Amygdala (tissue), 56 donors: ENCODE data around the gene SLC7A7.
"Not testable (repeated sequence)": the region's sequence is repeated elsewhere in the genome, so short reads cannot be mapped to it uniquely, and the experiment has no call there.

Experiments used
- DNase-seq, 56 donors: peaks; one replicate each; lab custom pipeline; 2025; lab: John Stamatoyannopoulos, UW

SLC7A7 gene

DNA sequence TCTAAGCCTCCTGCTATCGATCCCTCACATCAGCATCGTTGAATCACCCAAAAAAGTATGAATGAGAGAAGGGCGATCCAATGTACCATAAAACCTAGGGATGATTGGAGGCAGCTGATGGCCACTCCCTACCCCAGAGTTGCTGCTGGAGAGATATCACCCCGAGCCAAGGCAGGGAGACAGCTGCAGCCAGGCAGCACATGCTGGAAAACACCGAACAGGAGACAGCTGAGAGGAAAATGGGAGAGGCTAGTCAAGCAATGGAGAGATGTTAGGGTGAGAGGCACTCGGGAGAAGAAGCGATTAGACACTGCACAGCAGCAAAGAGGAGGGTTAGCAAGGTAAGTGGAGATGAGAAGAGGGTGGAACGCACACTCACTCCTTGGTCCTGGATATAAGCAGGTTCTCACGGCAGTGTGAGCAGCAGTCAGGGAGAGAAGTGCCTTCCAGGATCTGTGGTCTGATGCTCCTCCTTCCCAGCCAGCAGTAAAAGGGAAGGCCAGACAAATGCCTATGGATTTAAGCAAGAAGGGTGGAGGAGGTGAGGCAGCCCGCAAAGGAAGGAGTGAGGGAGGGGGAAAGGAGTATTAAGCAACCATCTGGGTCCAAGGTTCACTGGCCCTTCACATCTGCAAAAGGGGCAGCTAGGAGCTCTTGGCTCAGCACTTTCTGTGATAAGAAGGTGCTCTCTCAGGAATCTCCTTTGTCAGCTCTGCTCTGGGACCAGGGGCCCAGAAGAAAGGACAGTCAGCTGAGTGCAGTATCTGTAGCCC is at the start of gene SLC7A7:
Gene SLC7A7 (minus strand): TSS at position 495 of the 773 bp plus-strand sequence. CDS start 2,037 bp downstream, outside the sequence.
- no peak for DNase-seq

DNA sequence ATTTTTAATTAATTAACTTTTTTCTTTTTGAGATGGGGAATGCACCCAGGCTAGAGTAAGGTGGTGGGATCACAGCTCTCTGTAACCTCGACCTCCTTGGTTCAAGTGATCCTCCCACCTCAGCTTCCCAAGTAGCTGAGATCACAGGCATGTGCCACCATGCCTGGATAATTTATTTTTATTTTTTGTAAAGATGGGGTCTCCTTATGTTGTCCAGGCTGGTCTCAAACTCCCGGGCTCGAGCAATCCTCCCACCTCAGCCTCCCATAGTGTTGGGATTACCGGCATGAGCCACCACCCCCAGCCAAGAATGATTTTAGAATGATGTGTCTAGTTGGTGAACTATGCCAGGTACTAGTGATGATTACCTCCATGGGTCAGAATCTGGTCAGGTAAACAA is 49.7 kb upstream of the SLC7A7 start:
- no peak for DNase-seq

DNA sequence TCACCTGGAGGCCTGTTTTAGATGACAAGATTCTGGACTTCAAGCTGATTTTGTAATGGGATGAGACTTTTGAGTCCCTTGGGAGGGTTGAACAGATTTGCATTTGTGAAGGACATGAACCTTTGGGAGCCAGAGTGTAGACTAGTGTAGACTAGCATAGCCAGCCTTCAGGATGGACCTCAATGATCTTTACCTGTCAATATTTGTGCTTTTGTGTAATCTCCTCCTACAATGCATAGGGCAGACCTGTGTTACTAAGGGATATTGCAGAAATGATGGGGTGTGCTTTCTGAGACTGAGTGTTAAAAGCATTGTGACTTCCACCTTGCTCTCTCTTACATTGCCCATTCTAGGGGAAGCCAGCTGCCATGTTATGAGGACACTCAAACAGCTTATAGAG is 46.4 kb upstream of the SLC7A7 start:
- no peak for DNase-seq

DNA sequence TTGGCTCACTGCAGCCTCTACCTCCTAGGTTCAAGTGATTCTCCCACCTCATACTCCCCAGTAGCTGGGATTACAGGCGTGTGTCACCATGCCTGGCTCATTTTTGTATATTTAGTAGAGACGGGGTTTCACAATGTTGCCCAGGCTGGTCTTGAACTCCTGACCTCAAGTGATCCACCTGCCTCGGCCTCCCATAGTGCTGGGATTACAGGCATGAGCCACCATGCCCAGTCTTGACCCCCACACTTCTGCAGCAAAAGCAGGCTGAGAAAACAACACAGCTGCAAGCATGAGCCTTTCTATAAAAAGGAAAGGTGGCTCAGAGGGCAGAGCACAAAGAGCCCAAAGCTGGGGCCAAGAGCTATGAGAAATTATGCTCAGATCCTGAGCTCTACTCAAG is 45.1 kb upstream of the SLC7A7 start:
- DNase-seq = not testable (repeated sequence)

DNA sequence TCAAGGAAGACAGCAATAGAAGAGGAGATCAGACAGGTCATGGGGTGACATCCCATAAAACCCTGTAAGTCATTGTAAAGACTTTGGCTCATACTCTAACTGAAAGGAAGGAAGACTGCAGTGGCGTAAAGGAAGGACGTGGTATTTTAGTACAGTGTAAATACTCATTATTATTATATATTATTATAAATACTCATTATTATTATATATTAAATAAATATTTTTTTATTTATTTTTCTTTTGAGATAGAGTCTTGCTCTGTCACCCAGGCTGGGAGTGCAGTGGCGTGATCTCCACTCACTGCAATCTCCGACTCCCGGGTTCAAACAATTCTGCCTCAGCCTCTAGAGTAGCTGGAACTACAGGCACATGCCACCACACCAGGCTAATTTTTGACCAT is 41.2 kb upstream of the SLC7A7 start:
- no peak for DNase-seq

DNA sequence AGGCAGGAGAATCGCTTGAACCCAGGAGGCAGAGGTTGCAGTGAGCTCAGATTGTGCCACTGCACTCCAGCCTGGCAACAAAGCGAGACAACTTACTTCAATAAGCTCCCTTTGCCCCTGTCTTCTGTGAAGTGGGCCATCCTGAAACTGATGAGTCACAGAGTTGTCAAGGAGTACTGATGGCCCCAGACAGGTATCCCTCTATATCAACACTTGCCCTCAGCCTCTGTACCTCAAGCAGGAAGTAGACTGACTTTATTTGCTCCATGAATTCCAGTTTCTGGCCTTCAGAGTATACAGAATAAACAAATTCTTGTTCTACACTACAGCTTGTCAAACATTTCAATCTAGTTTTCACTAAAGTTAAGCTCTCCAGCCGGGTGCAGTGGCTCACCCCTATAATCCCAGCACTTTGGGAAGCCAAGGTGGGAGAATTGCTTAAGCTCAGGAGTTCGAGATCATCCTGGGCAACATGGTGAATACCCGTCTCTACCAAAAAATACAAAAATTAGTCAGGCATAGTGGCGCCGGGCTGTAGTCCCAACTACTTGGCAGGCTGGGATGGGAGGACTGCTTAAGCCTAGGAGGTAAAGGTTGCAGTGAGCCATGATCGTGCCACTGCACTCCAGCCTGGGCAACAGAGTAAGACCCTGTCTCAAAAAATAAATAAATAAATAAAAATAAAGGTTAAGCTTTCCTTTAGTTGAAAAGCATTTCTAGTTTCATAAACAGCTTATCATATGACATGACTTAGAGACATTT is 39.9 kb upstream of the SLC7A7 start:
- no peak for DNase-seq

DNA sequence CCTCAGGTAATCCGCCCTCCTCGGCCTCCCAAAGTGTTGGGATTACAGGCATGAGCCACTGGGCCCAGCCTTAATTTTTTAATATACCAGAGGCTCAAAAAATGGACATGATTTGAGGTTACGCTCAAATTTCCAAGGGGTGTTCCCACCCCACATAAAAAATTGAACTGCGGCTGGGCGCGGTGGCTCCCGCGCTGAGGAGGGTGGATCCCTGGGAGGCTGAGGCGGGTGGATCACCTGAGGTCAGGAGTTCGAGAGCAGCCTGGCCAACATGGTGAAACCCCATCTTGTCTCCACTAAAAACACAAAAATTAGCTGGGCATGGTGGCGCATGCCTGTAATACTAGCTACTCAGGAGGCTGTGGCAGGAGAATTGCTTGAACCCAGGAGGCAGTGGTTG is 39.1 kb upstream of the SLC7A7 start:
- DNase-seq = not testable (repeated sequence)

DNA sequence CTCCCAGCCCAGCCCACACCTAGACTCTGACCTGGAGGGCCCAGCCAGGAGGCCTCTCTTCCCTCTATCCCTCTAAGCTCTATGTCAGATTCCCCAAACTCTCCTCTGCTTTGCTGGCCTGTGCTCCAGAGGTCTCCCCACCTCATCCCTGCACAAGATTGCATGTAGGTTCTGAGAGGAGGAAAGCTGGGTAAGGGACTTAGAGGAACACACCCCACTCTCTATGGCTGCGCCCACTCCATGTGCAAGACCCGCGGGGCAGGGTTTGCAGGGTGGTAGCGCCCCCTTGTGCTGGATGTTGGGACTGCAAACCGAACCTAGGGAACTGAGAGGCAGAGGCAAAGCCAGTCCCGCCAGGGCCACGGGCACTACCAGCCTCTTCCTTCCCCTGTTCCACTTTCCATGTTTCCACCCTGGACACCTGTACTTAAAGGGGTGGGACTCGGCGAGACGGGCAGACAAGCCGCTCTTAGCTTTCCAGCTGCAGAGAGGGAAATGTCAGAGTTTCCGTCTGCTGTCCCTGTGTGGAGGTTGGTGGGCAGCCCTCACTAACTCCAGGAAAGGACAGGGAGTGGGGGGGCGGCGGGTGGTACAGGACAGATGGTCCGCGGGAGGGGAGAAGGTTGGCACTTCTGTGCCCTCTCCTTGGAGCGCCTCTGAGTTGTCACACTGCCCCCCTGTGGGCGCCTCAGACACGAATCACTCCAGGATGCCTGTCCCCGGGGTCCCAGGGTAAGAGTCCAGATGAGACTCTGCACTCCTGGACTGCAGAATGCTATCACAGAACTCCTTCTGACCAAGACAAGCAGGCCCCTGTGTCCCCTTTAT is 37.9 kb upstream of the SLC7A7 start:
- DNase-seq = peak in 52 of 56 donors; percentile 25 to 90 (median 62)

DNA sequence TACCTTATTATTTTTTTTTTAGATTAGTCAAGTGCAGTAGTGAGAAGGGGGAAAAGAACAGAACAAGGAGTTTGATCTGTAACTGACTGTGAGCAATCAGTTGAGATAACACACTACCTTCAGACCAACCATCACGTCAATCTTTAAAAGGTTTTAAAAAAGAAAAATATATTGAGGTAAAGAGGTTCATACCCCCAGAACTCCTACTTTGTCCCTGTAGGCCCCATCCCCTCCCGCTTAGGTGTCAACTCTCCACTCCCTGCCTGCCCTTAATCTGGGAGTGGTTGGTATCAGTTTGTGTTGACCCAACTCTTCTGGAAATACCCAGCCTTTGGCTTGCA is 37.3 kb upstream of the SLC7A7 start:
- DNase-seq = no peak

DNA sequence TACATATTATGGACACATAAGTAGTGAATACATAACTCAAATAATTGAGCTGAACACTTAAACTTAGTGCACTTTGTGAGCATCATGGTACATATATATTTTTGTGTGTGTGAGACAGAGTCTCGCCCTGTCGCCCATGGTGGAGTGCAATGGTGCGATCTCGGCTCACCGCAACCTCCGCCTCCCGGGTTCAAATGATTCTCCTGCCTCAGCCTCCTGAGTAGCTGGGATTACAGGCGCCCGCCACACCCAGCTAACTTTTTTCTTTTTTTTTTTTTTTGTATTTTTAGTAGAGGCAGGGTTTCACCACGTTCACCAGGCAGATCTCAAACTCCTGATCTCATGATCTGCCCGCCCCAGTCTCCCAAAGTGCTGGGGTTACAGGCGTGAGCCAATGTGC is 36.9 kb upstream of the SLC7A7 start:
- not testable (repeated sequence) for DNase-seq

DNA sequence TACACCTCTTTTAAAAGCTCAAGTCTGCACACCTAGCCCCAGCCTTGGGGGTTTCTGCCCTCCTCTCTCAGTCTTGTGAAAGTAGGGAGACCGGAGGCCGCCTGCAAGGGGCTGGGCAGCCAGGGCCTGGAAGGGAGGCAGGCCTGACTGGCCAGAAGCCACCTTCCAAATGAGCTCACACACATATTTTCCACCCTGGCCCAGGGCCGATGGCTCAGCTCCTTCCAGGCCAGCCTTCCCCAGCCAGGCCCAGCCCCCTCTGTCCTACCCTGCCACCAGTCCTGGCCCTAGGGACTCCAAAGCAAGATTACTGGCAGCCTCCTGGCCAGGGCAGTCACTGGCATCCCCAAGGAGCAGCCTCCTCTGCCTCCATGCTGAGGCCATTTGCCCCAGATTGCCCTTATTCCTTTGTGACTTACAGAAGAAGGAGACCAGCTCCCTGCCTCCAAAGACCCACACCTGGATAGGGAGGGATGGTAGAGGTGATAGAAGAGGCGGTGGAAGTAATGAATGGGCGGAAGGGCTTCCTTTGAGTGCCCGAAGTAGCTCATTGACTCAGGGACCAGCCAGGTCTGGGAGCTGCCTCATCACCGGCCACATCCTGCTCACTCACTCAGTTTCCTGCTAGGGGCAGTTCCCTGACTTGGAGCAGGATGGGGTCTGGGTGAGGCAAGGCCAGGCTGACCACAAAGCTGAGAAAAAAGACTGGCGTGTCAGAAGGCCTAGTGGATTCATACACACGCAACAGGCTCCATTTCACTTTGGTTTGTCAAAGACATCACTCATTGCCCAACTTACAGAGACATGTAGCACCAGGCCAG is 35.9 kb upstream of the SLC7A7 start:
- peak in 39 of 56 donors; percentile 8 to 84 (median 56) for DNase-seq

DNA sequence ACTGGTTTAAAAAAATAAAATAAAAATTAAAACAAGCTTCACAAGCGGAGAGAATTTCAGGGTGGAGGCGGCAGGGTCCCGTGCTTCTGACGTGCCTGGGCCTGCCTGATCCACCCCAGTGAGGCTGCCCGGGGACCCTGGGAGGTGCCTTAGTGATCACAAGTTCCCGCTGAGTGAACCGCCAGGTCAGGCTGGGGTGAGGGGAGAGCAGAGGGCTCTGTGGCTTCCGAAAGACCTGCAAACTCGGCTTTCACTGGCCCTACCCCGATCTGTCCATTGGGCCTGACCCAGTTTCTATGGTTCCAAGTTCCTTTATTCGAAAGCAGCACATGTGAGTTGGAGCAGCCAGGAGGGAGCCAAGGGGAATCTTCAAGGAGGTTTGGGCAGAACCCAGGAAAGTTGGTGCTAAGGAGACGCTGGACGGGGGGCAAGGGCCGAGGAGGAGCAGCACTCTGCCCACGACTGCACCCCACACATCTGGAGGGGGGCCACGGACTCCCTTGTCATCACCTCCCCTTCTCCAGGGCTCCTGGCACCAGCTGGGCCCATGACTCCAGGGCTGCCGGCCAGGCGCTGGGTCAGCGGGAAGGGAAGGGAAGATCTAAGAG is 34.1 kb upstream of the SLC7A7 start:
- DNase-seq = peak in 18 of 56 donors; percentile 10 to 73 (median 34)

DNA sequence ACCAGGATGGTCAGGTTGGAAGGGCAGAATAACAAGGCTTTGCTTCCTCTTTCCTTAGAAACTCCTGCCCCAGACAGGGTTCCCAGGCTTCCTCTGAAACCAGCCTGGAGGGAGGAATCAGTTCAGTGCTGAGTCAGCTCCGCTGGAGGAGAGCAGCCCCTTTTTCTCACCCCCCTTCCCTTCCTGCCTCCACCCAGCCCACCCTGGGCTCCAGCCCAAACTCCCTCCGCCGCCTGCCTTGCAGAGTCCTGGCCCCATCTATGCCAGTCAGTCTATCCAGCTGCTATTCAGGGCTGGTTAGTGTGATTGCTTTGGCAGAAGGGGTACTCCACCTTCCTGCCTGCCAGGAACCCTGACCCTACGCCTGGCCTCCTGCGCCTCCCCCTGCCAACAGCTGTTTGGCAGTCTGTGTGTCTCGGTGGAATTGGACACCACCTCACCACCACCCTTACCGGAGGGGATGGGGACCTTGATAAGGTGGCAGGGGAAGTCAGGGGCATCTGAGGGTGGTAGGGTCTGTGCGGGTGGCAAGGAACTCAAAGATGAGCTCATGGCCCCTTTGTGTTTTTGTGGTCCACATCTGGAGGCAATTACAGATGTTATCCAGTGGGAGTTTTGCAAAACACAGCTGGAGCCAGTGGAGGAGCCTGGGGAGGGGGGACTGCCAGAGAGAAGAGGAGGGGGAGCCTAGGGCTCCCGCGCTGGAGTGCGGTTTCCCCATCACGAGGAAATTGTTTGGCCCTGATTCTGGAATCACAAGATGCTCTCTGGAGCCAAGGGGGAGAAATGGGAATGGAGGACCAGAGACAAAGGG is 33.3 kb upstream of the SLC7A7 start:
- DNase-seq = peak in 1 of 56 donors; percentile 17

DNA sequence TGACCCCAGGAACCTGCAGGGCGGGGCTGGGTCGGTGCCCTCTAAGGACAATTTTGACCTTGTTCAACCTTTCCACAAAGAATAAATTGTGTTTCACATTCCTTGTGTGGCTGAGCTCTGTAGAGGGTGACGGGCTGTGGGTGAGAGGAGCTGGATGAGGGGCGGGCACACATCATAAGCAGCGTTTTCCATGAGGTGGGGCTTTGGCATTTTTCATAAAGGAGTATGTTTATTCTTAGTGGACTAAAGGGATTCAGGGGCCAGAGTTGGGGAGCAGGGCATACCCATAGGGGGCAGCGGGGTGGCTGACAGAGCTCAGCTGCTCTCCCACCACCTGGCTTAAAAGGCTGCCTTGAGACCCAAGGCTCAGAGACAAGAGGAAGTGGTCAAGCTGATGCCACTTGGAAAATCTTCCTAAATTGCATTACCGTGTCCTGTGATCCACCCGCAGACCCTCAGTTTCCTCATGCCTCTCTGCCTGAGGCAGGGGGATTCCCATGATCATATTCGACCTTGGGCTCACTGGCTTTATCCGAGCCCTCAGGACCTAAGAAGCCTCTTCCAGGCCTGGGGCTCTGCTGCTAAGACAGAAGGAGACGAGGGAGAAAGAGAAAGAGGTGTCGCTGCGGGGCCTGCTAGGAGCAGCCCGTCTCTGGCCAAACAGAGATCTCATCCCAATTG is 32.6 kb upstream of the SLC7A7 start:
- no peak for DNase-seq

DNA sequence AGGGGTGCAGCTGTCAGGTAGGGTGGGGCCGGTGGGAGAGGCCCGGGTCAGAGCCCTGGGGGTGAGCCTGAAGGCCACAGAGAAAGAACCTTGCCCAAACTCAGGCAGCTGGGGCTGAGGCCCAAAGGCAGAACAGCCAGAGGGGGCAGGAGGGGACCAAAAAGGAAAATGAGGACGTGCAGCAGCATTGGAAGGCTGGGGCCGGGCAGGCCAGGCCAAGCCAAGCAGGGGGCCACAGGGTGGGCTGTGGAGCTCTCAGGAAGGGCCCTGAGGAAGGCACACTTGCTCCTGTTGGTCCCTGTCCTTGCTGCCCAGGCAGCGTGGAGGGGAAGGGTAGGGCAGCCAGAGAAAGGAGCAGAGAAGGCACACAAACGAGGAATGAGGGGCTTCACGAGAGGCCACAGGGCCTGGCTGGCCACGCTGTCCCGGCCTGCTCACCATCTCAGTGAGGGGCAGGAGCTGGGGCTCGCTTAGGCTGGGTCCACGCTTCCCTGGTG is 31.6 kb upstream of the SLC7A7 start:
- DNase-seq = no peak

DNA sequence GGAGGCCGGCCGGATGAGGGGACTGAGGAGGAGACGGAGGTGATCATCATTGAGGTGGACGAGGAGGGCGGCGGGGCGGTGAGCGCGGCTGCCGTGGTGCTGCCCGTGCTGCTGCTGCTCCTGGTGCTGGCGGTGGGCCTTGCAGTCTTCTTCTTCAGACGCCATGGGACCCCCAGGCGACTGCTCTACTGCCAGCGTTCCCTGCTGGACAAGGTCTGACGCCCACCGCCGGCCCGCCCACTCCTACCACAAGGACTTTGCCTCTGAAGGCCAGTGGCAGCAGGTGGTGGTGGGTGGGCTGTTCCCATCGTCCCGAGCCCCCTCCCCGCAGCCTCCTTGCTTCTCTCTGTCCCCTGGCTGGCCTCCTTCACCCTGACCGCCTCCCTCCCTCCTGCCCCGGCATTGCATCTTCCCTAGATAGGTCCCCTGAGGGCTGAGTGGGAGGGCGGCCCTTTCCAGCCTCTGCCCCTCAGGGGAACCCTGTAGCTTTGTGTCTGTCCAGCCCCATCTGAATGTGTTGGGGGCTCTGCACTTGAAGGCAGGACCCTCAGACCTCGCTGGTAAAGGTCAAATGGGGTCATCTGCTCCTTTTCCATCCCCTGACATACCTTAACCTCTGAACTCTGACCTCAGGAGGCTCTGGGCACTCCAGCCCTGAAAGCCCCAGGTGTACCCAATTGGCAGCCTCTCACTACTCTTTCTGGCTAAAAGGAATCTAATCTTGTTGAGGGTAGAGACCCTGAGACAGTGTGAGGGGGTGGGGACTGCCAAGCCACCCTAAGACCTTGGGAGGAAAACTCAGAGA is 30.8 kb upstream of the SLC7A7 start:
- DNase-seq = no peak

DNA sequence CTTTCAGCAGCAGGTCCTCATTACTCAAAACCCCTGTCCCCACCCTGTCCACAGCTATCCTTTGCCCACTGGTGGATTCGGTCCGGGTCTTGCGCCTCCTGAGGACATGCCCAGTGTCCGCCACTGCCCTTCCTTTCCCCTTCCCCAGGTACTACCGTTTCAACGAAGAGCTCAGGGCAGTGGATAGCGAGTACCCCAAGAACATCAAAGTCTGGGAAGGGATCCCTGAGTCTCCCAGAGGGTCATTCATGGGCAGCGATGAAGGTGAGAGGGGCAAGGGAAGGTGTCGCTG is 29.8 kb upstream of the SLC7A7 start:
- DNase-seq = no peak
